Stimulated activated CD4-positive, alpha-beta T cell treated with anti-CD3 and anti-CD28 coated beads, Interleukin-12 subunit alpha, Interleukin-12 subunit beta, amount 100 ng/mL, for 24 hours (primary cell): ENCODE data around the gene NAGK.

ENCODE experiments used
- DNase-seq, 2 experiments: peaks; one replicate each; pipeline ENCODE4 v3.0.0-alpha.2; 2020; ENCODE audit warnings: low read depth in 2 of 2

NAGK gene

DNA sequence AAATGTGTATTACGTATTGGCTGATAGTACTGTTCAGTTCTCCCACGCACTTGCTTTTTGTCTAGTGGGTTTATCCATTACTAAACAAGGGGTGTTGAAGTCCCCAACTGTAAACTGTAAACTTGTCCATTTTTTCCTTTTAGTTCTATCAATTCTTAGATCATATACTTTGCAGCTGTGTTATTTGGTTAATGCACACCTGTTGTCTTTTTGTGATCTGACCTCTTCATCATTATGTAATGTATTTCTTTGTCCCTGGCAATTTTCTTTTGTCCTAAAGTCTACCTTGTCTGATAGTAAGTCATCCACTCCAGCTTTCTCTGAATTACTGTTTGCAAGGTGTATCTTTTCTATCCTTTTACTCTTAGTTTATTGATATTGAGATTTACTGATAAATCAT lies 39.6 kb downstream of the NAGK start:
- no peak for DNase-seq

DNA sequence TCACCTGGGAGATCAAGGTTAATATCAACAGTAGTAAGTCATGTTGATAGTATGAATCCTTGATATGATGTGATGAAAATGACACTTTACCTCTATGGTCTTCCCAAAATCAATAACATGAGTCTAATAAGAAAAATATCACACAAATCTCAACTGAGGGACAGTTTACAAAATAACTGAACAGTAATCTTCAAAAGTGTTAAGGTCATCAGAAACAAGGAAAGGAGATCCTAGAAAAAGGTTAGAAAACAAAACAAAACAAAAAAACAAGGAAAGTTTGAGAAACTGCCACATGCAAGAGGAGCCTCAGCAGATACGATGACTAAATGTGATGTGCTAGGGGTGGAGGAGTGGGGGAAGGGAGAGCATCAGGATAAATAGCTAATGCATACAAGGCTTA lies 45.4 kb downstream of the NAGK start:
- DNase-seq = no peak

DNA sequence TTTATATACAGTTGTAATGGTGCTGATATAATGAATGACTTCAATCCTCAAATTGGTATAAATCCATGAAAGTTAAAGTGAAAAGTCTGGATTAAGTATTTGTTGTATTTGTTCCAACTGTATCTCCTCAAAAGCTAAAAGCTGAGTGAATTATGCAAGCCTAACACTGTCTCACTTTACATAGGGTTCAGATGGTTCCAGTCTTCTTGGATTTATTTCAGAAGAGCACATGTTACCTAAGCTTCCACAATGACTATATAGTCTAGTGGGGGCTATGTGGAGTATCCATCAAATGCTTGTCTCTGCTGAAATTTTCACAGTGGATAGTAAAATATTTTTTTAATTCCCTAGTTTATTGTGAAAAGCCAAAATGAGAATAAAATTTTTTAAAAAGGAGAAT lies 48.6 kb downstream of the NAGK start:
- DNase-seq = no peak

DNA sequence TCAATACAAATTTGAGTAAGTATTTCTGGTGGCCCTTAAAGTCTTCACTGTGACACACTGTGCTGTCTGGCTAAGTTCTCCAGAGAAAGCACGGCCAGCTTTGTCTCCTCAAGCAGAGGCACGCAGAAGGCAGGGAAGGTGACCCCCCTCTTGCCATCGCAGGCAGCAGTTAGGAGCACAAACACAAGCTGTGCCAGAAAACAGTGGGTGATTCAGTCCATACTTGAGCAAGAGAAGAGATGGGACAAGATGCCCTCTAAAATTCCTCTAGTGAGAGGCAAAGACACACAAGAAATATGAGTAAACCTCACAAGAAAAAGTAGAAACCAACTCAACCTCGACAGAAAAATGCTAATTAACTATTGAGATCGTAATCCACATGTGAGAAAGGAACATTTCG lies 51.7 kb downstream of the NAGK start:
- no peak for DNase-seq

- no peak for DNase-seq
Measured at GRCh38 chr2:71121479-71121878, 53.0 kb downstream of the NAGK start.

- no peak for DNase-seq
Measured at GRCh38 chr2:71122387-71123298, 54.2 kb downstream of the NAGK start.

DNA sequence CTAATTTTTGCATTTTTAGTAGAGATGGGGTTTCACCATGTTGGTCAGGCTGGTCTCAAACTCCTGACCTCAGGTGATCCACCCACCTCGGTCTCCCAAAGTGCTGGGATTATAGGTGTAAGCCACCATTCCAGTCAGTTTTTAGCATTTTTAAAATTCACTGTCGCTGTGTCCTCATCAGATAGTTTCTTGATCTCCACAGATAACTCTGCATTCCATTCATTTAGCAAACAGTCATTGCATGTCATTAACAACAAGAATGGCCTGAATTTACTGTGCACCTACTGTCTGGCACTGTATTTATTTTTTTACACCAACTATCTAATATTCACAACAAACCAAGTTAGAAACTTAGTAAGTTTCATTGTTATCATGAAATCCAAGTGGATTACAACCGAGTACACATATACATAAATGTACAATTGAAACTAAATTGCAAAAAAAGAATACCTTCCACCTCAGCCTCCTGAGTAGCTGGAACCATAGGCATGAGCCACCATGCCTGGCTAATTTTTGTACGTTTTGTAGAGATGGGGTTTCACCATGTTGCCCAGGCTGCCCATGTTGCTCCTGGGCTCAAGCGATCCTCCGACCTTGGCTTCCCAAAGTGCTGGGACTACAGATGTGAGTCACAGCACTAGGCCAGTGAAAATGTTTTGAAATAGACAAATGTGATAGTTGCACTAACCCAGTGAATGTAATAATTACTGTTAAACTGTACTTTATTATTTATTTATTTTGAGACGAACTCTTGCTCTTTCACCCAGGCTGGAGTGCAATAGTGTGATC lies 57.3 kb downstream of the NAGK start:
- no peak for DNase-seq

DNA sequence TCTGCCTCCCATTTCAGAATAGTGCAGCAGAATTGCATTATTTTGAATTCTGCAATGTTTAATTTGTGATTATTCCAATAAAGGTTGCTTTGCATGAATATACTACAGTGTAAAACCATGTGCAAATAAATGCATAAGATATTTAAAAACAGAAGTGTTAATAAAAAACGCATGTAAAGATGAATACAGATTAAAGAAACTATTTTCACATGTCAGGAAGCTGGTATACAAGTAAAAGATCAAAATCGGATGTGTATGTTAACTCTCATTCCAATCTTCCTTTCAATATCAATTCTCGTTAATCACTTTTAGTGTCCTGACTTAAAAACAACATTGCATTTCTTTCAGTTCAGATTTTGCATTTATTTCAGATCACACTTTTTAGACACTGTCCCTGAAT lies 58.5 kb downstream of the NAGK start:
- no peak for DNase-seq
